HG02973 (cell line): ENCODE results near the gene CAND2.

Source experiments
- ATAC-seq: cut with Tn5 transposase; IDR thresholded peaks from one replicate; pipeline ENCODE4 v1.9.1; 2021; ENCODE audit warnings: moderate library complexity; ENCODE audit not compliant: unreplicated experiment

Gene CAND2

DNA sequence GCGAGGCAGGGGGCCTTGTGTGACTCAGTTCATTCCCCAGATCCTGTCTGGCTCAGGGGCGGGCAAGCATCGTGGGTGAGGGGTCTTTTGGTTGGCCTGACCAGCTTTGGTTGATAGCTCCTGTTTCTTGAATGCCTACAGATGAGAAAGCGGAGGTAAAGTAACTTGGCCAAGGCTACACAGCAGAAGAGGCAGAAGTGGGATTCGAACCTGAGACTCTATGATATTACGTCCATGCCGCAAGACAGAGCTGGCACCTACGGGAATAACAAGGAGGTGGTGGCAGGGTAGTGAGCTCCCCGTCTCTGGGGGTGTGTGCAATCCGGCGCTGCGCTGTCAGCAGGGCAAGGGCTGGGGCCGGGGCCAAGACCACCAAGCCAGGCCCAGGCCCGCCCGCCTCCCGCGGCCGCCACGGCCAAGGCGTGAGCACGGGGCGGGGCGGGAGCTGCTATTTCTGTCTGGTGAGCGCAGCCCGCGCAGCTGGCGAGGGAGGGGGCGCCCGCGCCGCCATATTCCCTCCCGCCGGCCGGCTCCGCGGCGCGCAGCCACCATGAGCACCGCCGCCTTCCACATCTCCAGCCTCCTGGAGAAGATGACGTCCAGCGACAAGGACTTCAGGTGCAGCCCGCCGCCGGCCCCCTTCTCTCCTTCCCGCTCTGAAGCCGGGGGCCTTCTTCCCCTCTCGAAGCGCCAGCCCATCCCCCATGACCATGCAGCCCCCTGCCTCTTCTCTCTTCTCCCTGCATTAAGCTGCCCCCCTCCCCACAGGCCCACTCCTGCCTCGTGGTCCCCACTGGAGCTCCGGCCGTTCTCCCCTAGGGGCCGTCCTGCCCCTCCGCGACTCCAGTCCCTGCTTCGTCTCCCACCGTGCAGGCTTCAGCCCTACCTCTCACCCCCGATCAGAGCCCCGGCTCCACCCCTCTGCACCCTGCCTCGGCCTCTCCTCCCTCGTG is at the start of gene CAND2:
TSS of gene CAND2 (plus strand) at position 510 of the 953 bp plus-strand sequence. CDS start at position 551, 41 bp downstream.
- ATAC-seq: no peak

DNA sequence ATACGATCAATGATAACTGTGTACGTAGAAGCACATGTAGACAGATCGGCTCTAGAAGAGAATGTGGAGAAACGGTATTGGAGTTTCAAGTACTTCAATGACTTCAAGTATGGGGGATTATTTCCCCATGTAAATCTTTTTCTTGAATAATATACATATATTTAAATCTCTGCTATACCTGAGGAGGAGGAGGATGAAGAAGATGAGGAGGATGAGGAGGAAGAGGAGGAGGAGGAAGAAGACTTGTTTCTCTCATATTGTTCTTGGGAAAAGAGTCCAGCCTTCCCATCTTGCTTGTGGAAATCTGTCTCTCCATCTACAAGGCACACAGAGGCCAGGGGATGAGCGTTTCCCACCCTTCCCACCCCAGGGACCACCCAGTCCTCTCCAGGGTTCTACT is 48.0 kb upstream of the CAND2 start:
- ATAC-seq: no peak

DNA sequence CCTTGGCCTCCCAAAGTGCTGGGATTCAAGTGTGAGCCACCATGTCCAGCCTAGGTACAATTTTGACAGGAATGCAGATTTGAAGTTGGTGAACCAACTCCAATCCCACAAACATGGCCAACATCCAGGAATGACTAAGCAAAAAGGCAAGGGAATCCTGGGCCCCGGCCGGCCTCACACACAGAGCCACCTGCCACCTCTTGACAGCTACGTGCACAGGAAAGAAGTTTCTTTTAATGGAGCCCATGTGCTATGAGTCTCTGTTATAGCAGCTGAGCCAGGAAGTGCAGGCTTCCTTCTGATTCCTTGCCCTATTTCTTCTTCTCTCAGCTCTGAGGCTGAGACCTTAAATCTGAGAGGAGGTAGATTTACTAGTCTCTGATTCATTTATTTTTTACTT is 46.3 kb upstream of the CAND2 start:
- ATAC-seq: peak; percentile 37

DNA sequence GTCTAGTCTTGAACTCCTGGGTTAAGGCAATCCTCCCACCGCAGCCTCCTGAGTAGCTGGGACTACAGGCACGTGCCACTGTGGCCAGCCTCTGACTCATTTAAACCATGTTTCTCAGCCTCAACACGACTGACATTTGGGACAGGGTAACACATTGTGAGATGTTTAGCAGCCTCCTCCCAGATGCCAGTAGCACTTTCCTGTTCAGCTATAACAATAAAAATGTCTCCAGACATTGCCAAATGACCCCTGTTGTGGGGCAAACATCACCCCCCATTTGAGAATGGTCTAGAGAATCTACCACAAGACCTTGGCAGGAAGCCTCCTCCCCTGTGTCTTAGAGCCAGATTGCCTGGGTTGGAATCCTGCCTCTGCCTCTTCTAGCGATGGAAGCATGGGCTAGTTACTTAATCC is 45.8 kb upstream of the CAND2 start:
- peak; percentile 40 for ATAC-seq

DNA sequence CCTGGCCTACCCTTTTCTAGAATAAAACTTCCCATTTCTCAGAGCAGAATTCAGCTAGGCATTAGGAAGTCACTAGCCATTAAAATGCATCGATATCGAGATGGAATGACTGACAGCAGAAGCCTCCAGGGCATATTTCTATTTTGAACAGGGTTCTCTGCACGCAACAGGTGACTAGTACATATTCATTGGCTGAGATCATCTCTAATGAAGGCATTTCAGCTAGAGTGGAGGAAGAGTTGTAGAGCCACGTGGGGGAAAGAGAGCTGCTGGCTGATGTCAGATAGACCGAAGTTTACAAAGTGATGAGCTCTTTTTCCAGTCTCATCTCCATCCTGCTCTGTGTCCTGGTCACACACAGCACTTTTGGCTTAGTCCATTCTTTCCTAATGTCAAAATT is 44.9 kb upstream of the CAND2 start:
- no peak for ATAC-seq

DNA sequence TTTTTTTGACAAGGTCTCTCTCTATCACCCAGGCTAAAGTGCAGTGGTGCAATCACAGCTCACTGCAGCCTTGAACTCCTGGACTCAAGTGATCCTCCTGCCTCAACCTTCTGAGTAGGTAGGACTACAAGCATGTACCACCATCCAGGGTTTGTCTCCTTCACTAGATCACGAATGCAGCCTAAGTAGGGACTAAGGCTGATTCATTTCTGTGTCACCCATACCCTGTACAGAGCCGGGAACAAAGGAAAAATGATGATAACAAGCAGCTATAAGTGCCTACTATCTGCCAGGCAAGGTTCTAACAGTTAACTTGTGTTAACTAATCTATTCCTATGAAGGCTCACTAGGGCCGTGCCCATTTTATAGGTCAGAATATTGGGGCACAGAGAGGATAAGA is 44.4 kb upstream of the CAND2 start:
- ATAC-seq: no peak

DNA sequence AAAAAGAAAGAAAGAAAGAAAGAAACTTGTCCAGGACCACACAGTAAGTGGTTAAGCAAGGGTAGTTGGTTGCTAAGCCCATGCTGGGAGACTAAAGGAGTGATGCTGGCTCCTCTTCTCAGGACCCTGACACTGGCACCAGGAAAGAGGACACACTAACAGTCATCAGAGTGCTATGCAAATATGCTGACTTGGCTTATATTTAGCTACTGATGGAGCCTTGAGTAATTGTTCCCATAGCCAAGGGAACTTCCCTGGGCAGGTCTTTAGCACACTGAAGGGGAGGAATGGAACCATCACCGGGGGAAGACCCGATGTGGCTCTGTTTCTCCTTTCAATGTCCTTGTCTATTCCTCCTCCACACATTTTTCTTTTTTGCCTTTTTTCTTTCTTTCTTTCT is 43.7 kb upstream of the CAND2 start:
- no peak for ATAC-seq

DNA sequence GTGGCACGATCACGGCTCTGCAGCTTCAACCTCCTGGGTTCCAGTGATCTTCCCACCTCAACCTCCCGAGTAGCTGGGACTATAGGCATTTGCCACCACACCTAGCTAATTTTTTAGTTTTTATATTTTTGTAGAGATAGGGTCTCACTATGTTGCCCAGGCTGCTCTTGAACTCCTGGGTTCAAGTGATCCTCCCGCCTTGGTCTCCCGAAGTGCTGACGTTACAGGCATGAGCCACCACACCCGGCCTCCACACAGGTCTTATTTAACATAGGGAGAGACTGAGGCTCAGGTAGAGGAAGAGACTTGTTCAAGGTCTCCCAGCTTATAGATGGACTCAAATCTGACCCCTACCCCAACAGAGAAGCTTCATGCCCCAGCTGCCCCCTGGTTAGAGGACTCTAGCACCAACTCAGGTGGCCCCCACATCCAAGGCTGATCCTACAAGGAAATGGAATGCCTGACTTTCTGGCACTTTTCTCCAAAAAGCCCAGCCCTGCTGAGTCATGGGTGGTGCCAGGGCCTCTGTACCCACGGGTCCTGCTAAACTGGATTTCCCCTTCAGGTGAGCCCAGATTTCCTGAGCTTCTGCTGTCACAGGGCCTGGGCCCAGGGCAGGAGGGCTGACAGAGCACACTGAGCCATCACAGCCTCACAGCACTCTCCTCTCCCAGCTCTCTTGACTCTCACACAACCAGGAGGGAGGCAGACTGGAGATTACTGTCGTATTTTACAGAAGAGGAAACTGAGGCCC is 43.0 kb upstream of the CAND2 start:
- ATAC-seq: no peak

DNA sequence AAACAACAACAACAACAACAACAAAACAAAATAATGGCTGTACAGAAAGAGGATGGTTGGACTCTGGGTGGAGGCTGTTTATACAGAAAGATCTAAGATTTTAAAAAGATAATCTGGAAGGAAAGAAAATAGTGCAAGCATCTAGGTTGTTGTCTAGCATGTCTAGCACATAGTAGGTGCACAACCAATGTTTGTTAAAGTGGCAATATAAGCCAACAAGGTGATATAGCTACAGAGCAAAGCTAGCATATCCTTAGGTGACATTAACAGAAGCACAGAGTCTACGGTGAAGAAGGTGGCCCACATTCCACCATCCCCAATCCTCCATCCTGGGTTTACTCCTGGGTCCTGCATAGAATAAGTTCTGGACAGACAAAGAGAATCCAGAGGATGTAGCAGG is 42.2 kb upstream of the CAND2 start:
- no peak for ATAC-seq

DNA sequence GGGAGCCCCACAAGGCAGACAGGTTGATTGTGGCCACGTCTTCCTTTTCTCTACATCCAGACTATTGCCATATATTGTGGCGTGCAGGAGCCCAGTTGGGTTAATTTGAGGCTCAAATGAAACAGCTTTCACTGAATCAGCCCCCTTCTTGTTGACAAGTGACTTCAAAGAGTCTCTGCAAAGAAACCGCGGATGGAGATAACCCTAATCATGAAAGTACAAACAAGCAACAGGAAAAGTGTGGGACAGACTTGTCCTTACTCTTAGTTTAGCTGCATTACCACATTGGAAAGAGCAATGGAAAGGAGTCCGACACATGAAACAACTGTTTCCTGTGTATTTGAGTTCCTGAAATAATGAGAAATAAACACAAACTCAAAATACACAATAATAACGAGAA is 40.7 kb upstream of the CAND2 start:
- ATAC-seq: no peak

DNA sequence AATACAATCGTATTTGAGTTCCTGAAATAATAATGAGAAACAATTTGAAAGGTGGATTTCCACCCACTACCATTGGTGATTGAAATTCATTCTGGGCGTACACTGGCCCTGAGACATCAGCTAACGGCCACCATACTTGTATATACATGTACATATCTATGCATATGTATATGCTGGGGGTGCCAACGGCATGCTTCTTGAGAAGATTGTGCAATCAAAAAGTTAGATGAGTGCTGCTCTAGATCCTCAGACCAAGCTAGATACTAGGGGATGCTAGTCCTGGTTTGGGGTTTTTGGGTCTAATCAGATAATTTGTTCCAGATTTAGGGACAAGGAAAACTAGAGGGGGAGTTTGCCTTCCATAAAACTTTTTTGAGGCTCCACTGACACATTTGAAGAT is 40.3 kb upstream of the CAND2 start:
- no peak for ATAC-seq

DNA sequence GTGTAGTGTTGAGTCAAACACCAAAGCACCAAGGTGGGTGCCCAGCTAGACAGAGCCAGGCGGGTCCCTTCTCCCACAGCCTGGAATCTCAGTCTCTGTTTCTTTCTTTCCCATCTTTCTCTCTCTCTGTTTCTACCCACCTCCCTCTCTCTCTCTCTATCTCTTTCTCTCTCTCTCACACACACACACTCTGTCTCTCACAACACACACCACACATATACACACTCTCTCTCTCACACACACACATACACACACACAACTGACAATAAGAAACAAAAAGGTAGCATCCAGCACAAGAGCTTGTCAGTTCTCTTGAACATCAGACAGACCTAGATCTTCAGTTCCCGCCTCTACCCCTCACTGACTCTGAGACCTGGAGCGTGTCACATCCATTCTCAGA is 39.8 kb upstream of the CAND2 start:
- no peak for ATAC-seq

DNA sequence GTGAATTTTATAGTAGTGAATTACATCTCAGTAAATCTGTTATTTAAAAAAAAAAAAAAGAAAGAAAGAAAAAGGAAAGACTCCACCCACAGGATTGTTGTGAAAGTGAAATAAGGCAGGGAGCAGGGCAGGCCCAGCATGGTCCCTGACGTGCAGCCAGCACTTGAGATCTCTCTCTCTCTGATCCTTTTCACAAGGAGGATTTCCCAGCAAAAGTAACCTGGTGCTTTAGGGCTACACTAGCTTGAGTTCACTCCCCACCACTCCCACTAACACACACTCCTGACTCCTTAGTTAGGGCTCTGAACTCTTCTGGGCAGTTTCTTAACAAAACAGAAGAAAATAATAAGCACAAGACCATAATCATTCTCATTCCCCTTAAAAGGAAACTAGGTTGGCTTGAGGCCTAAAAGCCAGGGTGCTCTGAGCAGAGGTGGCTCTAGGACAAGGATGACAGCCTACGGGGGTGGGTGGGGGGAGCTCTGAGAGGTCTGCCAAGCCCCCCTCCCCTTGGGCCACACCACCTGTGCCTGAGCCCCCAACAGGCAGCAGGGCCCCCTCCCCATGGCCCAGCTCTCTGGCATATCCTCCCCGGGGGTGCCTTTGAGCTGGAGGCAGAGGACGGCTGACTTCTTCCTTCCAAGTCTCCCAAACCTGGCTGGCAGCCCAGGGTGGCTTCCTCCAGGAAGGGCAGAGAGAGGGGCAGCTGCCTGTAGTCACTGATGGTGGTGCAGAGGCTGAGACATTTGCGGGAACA is 38.3 kb upstream of the CAND2 start:
- ATAC-seq: no peak

DNA sequence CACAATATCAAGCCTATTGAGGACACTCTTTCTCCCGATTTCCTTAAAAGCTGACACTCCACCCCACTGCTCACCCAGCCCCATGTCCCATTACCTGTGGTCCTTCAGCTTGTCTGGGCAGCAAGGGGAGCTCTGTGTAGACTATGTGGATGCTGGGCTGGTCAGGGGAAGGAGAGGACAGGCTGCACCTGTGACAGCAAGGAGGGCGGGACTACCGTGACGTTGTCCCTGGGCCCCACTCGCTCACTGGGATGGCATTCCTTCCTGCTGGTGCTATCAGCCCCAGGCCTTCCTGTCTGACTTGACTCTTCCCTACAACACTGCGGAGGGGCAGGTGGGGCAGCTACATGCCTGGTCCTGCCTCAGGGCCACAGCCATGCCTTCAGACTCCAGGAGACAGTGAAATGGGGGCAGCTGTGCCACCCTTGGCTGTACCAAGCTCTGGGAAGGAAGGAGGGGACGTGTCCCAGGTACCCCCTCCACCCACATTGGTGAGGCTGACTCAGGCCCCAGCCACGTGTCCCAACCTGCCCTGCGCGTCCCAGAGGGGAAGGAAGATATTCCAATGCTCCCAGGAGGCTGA is 37.3 kb upstream of the CAND2 start, which contains the start of gene TMEM40:
TSS of gene TMEM40 (minus strand) at position 163 of the 583 bp plus-strand sequence. CDS start 9,427 bp downstream, outside the sequence.
- no peak for ATAC-seq

DNA sequence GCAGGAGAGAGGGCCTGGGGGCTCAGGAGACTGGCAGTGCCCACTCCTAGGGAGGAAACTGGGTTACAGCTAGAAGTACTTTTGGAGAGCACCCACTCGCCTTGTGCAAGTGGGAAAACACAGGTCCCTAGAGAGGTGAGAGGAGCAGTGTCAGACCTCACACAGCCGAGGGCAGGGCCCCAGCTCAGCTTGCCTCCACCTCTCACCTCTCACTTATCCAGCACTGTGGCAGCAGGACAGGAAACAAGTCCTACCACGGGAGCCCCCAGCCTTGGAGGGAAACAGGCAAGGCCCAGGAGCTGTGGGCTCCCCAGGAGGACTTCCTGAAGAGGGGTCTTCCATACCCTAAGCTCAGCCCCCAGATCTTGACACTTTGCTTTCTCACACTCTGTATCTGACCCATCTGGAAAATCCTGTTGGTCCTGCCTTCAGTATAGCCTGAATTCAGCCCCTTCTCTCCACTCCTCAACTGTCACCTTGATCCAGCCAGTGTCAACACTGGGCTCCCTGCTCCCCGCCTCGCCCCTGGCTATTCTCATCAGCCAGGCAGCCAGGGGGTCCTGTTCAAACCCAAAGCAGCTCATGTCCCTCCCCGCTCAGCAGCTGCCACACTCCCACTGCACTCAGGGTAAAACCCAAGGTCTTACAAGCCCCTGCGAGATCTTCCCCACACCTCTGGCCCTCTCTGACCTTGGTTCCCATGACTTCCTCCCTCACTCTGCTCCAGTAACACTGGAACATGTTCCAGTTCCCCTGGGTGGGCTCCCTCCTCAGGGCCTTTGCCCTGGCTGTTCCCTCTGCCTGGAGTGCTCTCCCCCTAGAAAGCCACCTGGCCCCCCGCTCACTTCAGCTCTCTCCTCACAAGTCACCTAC is 36.6 kb upstream of the CAND2 start:
- no peak for ATAC-seq

DNA sequence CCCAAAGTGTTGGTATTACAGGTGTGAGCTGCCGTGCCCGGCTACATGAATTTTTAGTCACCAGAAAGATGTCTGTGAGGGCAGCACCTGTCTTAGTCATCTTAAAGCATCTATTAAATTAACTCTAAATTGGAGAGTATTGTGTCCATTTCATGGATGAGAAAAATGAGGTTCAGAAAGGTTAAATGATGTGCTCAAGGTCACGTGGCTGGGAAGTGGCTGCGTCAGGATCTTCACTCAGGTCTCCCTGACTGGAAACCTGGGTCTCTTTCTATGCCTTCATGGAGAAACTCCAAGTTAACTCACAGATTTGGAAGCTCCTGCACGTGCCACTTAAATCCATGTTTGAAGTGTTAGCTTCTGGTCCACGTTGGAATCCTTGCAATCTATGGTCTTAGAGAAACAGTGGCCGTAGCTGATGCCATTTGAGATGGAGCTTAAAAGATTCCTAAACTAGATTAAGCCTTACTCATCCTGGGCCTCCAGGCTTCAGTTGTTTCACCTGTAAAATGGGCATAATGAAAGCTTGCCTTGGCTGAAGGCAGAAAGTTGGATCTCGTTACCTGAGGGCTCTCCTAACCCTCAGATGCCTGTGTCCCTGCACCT is 32.2 kb upstream of the CAND2 start:
- no peak for ATAC-seq

DNA sequence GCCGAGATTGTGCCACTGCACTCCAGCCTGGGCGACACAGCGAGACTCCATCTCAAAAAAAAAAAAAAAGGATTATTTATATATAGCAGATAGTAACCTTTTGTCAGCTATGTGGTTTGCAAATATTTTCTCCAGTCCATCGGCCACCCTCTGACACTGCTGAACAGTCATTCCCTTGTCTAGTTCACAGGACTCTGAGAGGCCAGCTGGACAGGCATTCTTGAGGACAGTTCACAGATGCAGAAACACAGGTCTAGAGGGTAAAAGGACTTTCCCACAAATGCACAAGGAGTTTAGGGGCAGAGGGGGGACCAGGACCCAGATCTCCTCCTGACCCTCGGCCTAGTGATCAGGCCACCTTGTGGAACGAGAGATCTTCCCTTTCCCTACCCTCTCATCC is 29.9 kb upstream of the CAND2 start:
- no peak for ATAC-seq

DNA sequence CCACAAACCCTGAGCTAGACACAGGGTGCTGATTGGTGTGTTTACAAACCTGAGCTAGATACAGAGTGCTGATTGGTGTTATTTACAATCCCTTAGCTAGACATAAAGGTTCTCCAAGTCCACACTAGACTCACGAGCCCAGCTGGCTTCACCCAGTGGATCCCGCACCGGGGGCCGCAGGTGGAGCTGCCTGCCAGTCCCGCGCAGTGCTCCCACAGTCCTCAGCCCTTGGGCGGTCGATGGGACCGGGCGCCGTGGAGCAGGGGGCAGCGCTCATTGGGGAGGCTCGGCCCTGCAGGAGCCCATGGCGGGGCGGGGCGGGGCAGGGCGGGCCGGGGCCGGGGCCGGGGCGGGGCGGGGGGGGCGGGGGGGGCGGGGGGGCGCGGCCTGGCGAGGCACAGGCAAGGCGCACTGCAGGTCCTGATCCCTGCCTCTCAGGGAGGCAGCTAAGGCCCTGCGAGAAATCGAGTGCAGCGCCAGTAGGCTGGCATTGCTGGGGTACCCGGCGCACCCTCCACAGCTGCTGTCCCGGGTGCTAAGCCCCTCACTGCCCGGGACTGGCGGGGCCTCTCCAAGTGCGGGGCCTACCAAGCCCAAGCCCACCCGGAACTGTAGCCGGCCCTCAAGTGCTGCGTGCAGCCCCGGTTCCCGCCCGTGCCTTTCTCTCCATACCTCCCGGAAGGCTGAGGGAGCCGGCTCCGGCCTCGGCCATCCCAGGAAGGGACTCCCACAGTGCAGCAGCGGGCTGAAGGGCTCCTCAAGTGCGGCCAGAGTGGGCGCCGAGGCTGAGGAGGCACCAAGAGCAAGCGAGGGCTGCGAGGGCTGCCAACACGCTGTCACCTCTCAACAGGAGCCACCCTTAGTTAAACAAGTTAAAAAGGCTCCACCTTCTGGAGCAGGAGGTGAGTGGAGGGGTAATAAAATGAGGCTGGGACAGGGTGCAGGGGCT is 27.6 kb upstream of the CAND2 start:
- no peak for ATAC-seq
